ENCODE measurements around the gene NR5A2. TPM values are rescaled to one million over a fixed set of nuclear protein-coding genes. Genes with fewer than 3 reads are reported as not detected.

NR5A2 gene
- total RNA-seq, 1 donor from 2014 or later, result 1.4 TPM

DNA sequence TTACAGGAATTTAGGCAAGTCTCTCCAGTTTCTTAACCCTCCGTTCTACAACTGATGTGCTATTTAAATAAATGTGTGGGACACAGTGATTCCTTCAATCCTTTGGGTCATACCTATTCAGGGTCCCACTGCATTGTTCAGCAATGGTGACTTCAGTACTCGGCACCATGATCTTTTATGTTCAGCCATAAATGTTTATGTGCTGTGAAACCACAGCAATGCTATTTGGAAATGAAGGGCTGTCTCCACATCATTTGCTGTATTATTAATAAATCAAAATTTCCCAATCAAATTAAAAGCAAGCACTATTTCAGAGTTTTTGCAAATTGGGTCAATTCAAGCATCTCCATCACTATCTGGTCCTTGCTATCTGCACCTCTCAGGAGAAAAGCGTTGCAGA is 84.8 kb downstream of the NR5A2 start:
- Histone ChIP-seq H3K36me3 (no peaks in the 10 kb centered on the region), H3K4me1 (no peaks in the 10 kb centered on the region), H3K27me3 (ENCODE audit: low read depth) (no peaks in the 10 kb centered on the region), H3K9me3 (no peaks in the 10 kb centered on the region), H3K4me3 (no peak overlapping the region), H3K27ac (no peak overlapping the region)
- intact Hi-C loops (cut with DNase I), result no loop called here
- TF ChIP-seq, protein P1, sequence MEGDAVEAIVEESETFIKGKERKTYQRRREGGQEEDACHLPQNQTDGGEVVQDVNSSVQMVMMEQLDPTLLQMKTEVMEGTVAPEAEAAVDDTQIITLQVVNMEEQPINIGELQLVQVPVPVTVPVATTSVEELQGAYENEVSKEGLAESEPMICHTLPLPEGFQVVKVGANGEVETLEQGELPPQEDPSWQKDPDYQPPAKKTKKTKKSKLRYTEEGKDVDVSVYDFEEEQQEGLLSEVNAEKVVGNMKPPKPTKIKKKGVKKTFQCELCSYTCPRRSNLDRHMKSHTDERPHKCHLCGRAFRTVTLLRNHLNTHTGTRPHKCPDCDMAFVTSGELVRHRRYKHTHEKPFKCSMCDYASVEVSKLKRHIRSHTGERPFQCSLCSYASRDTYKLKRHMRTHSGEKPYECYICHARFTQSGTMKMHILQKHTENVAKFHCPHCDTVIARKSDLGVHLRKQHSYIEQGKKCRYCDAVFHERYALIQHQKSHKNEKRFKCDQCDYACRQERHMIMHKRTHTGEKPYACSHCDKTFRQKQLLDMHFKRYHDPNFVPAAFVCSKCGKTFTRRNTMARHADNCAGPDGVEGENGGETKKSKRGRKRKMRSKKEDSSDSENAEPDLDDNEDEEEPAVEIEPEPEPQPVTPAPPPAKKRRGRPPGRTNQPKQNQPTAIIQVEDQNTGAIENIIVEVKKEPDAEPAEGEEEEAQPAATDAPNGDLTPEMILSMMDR (IDR thresholded peaks at IDR 0.05), result no peak
- ATAC-seq (no peak), DNase-seq (no peak)

DNA sequence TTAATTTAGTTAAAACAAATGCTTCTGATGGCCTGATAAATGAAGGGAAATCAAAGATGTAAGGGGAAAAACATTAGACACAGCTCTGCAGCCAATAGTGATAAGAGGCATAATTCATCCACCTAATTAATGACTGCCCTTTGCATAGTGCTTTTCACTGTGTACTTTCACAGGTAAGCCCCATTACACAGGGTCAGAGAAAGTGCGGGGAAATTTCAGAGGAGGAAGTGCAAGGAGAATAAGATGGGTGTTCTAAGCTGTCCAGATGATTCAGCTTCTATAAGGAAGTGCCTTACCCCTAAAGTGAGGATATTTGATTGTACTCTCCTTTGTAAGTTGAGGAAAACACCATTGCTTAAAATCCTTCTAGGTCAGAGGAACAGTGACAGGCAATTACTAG is 88.0 kb downstream of the NR5A2 start:
- intact Hi-C loops (cut with DNase I), result no loop called here
- H3K27ac ChIP-seq, result no peak overlapping the region
- no peak for DNase-seq

DNA sequence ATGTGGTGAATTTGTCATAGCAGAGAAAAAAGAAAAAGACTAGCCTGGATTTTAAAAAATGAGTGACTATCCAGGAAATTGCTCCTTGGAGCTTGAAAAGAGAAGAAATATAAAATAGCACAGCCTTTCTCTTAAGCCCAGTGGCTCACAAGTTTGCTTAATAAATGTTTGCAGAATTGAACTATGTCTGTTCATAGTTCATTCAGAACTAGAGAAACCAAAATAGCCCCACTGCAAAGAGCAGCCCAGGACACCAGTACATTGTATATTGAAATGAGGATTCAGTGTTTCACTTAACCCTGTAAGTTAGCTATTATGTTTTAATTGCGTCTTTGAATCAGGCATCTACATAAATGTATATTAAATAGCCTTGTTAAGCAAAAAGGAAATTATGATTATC is 88.8 kb downstream of the NR5A2 start:
- TF ChIP-seq, protein P1 (IDR thresholded peaks at IDR 0.05), result no peak
- Histone ChIP-seq H3K4me1 (no peaks in the 10 kb centered on the region), H3K27ac (no peak overlapping the region), H3K9me3 (no peaks in the 10 kb centered on the region), H3K27me3 (ENCODE audit: low read depth) (no peaks in the 10 kb centered on the region), H3K4me3 (no peak overlapping the region), H3K36me3 (no peaks in the 10 kb centered on the region)
- no peak for ATAC-seq
- intact Hi-C loops (cut with DNase I), result no loop called here
- DNase-seq, result no peak

More for the DNA sequence above, 88.0 kb downstream of the NR5A2 start:
- Histone ChIP-seq H3K36me3 (no peaks in the 10 kb centered on the region), H3K9me3 (no peaks in the 10 kb centered on the region), H3K4me1 (no peaks in the 10 kb centered on the region), H3K27me3 (ENCODE audit: low read depth) (no peaks in the 10 kb centered on the region), H3K4me3 (no peak overlapping the region)
- TF ChIP-seq, protein P1 (IDR thresholded peaks at IDR 0.05), result no peak
- no peak for ATAC-seq

DNA sequence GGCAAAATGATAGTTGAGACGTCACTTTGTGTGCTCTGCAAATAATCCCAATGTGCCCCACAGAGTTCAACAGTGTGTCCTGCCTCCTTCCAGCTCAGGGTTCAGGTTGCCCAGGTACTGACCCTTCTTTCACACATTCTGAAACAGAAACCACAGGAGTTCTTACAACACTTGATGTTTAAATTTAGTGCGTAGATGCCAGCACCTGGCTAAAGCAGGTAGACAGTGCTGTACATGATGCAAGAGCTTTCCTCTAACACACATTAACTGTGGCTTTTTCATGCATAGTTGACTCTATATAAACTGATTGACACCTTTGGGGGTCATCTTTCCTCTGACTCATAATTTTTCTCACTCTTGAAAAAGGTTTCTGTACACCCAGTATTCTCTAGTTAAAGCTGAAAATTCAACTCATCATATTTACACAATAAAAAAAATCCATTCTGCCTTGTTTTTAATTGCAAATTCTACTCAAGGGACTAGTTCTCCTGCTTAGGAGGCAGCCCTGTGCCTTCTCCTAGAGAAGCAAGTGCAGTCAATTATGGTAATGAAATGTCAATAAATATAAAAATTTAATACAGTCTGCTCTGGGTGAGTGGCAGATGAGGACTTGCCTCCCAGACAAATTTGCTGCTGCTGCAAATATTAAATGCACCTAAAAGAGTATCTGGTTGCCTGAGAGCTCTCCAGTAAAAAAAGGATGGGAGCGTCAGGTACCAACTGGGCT is 91.4 kb downstream of the NR5A2 start:
- Histone ChIP-seq H3K4me3 (no peak overlapping the region), H3K36me3 (no peaks in the 10 kb centered on the region), H3K27me3 (ENCODE audit: low read depth) (no peaks in the 10 kb centered on the region), H3K9me3 (no peaks in the 10 kb centered on the region), H3K27ac (no peak overlapping the region), H3K4me1 (no peaks in the 10 kb centered on the region)
- ATAC-seq (no peak), DNase-seq (no peak)
- TF ChIP-seq, protein P1 (IDR thresholded peaks at IDR 0.05), result no peak
- intact Hi-C loops (cut with DNase I), result no loop called here

DNA sequence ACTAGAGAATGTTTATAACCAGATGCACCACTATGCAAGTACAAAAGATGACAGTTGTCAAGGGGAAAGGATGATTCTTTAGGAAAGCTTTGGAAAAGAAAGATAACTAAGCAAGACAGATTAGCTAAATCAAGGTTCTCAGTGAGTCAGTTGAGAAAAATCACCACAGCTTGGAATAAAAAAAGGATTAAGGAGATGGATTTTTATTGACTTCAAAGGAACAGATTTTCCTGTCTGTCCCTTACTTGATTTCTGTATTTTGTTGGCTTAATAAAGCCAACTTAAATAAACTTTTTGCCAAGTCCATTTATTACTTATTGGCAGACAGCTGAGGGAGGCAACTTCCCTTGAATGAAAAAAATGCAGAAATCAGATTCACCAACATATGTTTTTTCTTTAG is 93.9 kb downstream of the NR5A2 start:
- intact Hi-C loops (cut with DNase I), result no loop called here
- H3K36me3 ChIP-seq, result no peaks in the 10 kb centered on the region
- ATAC-seq, result no peak
- H3K27ac ChIP-seq, result no peak overlapping the region
- H3K9me3 ChIP-seq, result no peaks in the 10 kb centered on the region
- H3K4me3 ChIP-seq, result no peak overlapping the region
- DNase-seq, result no peak
- TF ChIP-seq, protein P1 (IDR thresholded peaks at IDR 0.05), result no peak
- H3K27me3 ChIP-seq (ENCODE audit: low read depth), result no peaks in the 10 kb centered on the region
- H3K4me1 ChIP-seq, result no peaks in the 10 kb centered on the region
